Activated CD8-positive, alpha-beta T cell treated with anti-CD3 and anti-CD28 coated beads for 36 hours (primary cell): ENCODE results near the gene PDZD7. TPM values are rescaled to one million over a fixed set of nuclear protein-coding genes. Genes with fewer than 3 reads are reported as not detected.
A peak's percentile ranks its signal among the peaks of the same experiment; 100 is the strongest.

Experiments
- ATAC-seq: fragments of 200-7000 bp; cut with Tn5 transposase; one replicate; pipeline ENCODE4 v1.10.0; 2021; ENCODE audit warnings: mild to moderate bottlenecking, moderate library complexity
- CTCF ChIA-PET: fragments of 350-600 bp; sonication (Branson Sonifier 250); formaldehyde crosslinking; loops from one replicate; lab custom pipeline; 2021; ENCODE audit warnings: antibody characterized with exemption; lab: Charles Lee
- POLR2A ChIA-PET: fragments of 350-600 bp; sonication (Branson Sonifier 250); formaldehyde crosslinking; loops from one replicate; lab custom pipeline; 2021; ENCODE audit warnings: antibody characterized with exemption; lab: Charles Lee
- DNase-seq: peaks from one replicate; pipeline ENCODE4 v3.0.0-alpha.2; 2020
- H3K27ac Mint-ChIP-seq: one replicate; pipeline ENCODE4 v1.8.0; 2021; ENCODE audit warnings: mild to moderate bottlenecking, mixed read lengths
- H3K27me3 Mint-ChIP-seq: one replicate; pipeline ENCODE4 v1.8.0; 2021; ENCODE audit warnings: mixed read lengths
- H3K36me3 Mint-ChIP-seq: one replicate; pipeline ENCODE4 v1.8.0; 2021; ENCODE audit warnings: low read depth, mixed read lengths
- H3K4me1 Mint-ChIP-seq: one replicate; pipeline ENCODE4 v1.8.0; 2021; ENCODE audit warnings: low read depth, mixed read lengths
- H3K4me3 Mint-ChIP-seq: one replicate; pipeline ENCODE4 v1.8.0; 2021; ENCODE audit warnings: mild to moderate bottlenecking, moderate library complexity, mixed read lengths
- H3K9me3 Mint-ChIP-seq: one replicate; pipeline ENCODE4 v1.8.0; 2021; ENCODE audit warnings: mixed read lengths
- intact Hi-C: fragments of 100-400 bp; cut with micrococcal nuclease; formaldehyde crosslinking; loops from one replicate; pipeline ENCODE4 v1.10.0; 2022
- total RNA-seq, 2 experiments: library from RNA; stranded (reverse); gene quantifications; one replicate each; pipeline ENCODE4 v1.2.3, GENCODE V29; 2021
- TF ChIP-seq, protein P1 (sequence below): fragments of 200-600 bp; IDR thresholded peaks from one replicate; pipeline ENCODE4 v1.8.0; 2022; ENCODE audit warnings: antibody characterized with exemption, mild to moderate bottlenecking

Gene PDZD7
- total RNA-seq, 2 experiments from 2014 or later, result 0.25 to 0.65 TPM

DNA sequence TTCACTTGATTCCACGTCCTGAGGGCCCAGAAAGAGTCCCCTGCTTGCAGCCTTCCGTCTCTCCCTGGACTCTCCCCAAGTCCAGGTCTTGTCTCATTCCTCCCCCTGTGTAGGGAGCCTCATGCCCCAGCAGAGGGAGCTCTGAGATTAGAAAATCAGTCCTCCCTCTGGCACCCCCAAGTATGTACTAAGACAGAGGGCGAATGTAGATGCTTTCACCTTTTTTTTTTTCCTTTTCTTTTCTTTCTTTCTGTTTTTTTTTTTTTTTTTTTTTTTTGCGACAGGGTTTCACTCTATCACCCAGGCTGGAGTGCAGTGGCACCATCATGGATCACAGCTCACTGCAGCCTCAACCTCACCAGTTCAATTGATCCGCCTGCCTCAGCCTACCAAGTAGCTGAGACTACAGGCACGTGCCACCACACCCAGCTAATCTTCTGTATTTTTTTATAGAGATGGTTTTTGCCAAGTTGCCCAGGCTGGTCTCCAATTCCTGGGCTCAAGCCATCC, 10.4 kb upstream of the PDZD7 start:
- H3K4me3 Mint-ChIP-seq, result no peak overlapping the region

DNA sequence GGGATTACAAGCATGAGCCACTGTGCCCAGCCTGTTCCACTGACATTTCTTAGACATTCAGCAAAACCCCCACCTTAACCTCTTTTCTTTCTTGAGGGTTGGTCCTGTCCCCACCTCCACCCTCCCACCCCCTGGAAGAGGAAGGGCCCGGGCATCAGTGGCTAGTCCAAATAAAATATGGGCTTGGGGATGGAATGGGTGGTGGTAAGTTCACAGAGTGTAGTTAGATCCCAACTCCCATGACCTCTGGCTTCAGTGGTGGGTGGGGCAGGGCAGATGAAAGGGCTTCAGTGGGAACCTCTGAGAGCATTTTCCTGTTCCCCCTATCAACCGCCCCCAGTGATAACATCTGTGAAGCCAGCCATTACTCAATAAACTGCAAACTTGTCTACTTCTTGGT, 9.9 kb upstream of the PDZD7 start:
- Mint-ChIP-seq H3K27ac (no peak overlapping the region), H3K4me1 (peaks cover 21% of the 10 kb centered on the region), H3K9me3 (no peaks in the 10 kb centered on the region), H3K36me3 (peaks cover 6% of the 10 kb centered on the region), H3K4me3 (no peak overlapping the region), H3K27me3 (no peaks in the 10 kb centered on the region)
- TF ChIP-seq, protein P1, sequence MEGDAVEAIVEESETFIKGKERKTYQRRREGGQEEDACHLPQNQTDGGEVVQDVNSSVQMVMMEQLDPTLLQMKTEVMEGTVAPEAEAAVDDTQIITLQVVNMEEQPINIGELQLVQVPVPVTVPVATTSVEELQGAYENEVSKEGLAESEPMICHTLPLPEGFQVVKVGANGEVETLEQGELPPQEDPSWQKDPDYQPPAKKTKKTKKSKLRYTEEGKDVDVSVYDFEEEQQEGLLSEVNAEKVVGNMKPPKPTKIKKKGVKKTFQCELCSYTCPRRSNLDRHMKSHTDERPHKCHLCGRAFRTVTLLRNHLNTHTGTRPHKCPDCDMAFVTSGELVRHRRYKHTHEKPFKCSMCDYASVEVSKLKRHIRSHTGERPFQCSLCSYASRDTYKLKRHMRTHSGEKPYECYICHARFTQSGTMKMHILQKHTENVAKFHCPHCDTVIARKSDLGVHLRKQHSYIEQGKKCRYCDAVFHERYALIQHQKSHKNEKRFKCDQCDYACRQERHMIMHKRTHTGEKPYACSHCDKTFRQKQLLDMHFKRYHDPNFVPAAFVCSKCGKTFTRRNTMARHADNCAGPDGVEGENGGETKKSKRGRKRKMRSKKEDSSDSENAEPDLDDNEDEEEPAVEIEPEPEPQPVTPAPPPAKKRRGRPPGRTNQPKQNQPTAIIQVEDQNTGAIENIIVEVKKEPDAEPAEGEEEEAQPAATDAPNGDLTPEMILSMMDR, result no peak
- intact Hi-C loops, result no loop called here
- ChIA-PET POLR2A (interaction anchor here (2.9 to 4.3 kb wide), 2 partner anchors 10 to 22 kb away, joined by 19 to 30 read pairs; partner anchors contain the start of genes KAZALD1, PDZD7 and SFXN3), CTCF (interaction anchor here (0.8 to 20.4 kb wide), 10 partner anchors 8 to 317 kb away, joined by 3 to 655 read pairs (median 20); partner anchors contain the start of genes KAZALD1, PDZD7 and SFXN3)
- ATAC-seq, result no peak
- DNase-seq, result no peak

More for the DNA sequence above, 10.4 kb upstream of the PDZD7 start:
- intact Hi-C loops, result no loop called here
- CTCF ChIA-PET, result interaction anchor here (0.6 to 20.4 kb wide), 15 partner anchors 9 to 331 kb away, joined by 3 to 655 read pairs (median 4); partner anchors contain the start of genes KAZALD1, PDZD7 and SFXN3
- TF ChIP-seq, protein P1, result peak; percentile 84
- Mint-ChIP-seq H3K9me3 (no peaks in the 10 kb centered on the region), H3K4me1 (peaks cover 21% of the 10 kb centered on the region), H3K27me3 (peaks cover 2% of the 10 kb centered on the region), H3K27ac (no peak overlapping the region), H3K36me3 (peaks cover 6% of the 10 kb centered on the region)
- POLR2A ChIA-PET, result interaction anchor here (2.9 to 4.3 kb wide), 2 partner anchors 10 to 21 kb away, joined by 19 to 30 read pairs; partner anchors contain the start of genes KAZALD1, PDZD7 and SFXN3
- ATAC-seq (peak; percentile 85), DNase-seq (peak; percentile 85)

- Mint-ChIP-seq H3K4me3 (no peak overlapping the region), H3K9me3 (no peaks in the 10 kb centered on the region), H3K4me1 (peaks cover 21% of the 10 kb centered on the region), H3K36me3 (peaks cover 6% of the 10 kb centered on the region), H3K27me3 (no peaks in the 10 kb centered on the region), H3K27ac (no peak overlapping the region)
- intact Hi-C loops, result no loop called here
- ATAC-seq (no peak), DNase-seq (no peak)
- ChIA-PET CTCF (interaction anchor here (1.0 to 20.4 kb wide), 5 partner anchors 10 to 102 kb away, joined by 3 to 655 read pairs (median 22); partner anchors contain the start of genes KAZALD1, PDZD7 and SFXN3), POLR2A (interaction anchor here (4.3 kb wide), 1 partner anchor 9 kb away, joined by 30 read pairs; the partner anchor contains the start of genes PDZD7 and SFXN3)
- TF ChIP-seq, protein P1, result no peak
Observed at GRCh38 chr10:101040061-101040460, 9.1 kb upstream of the PDZD7 start.

DNA sequence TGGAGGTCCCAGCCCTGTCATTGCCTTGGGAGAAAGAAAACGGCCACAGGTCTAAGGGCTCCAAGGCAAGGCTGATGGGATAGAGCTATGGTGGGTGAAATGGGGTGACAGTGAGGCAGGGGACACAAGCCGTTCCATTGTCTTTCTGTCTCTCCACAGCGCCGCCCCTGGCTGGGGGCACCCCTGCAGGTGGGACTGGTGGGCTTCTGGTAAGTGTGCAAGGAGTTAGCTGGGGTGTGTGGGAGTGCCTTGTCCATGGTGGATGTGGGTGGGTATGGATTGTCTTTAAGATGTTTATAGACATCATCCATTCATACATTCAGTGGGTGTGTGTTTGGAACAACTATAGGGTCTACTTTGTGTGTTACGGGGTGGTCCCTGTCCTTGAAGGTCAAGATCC, 7.6 kb upstream of the PDZD7 start:
- TF ChIP-seq, protein P1, result no peak
- no peak for DNase-seq
- no peak for ATAC-seq
- Mint-ChIP-seq H3K4me3 (no peak overlapping the region), H3K4me1 (peaks cover 19% of the 10 kb centered on the region), H3K9me3 (no peaks in the 10 kb centered on the region), H3K27me3 (no peaks in the 10 kb centered on the region), H3K27ac (no peak overlapping the region), H3K36me3 (peaks cover 6% of the 10 kb centered on the region)
- POLR2A ChIA-PET, result interaction anchor here (0.6 kb wide), 1 partner anchor 79 kb away, joined by 3 read pairs; no protein-coding TSS in a partner anchor
- CTCF ChIA-PET, result interaction anchor here (1.2 to 20.4 kb wide), 3 partner anchors 10 to 22 kb away, joined by 3 to 655 read pairs (median 114); partner anchors contain the start of gene KAZALD1
- intact Hi-C loops, result no loop called here

GRCh38 chr10:101036726-101037125, 5.8 kb upstream of the PDZD7 start:
- no peak for ATAC-seq
- peaks cover 15% of the 10 kb centered on the region for H3K4me1 Mint-ChIP-seq
- H3K36me3 Mint-ChIP-seq, result peaks cover 6% of the 10 kb centered on the region
- H3K9me3 Mint-ChIP-seq, result no peaks in the 10 kb centered on the region
- CTCF ChIA-PET, result interaction anchor here (20.4 kb wide), 1 partner anchor 24 kb away, joined by 655 read pairs; the partner anchor contains the start of gene KAZALD1
- POLR2A ChIA-PET, result no interaction called here
- no peak overlapping the region for H3K4me3 Mint-ChIP-seq
- H3K27me3 Mint-ChIP-seq, result no peaks in the 10 kb centered on the region
- H3K27ac Mint-ChIP-seq, result no peak overlapping the region
- intact Hi-C loops, result no loop called here
- no peak for DNase-seq
- TF ChIP-seq, protein P1, result no peak
